Skeletal muscle cell (primary cell): ENCODE measurements around the gene HUS1.
"Not testable (repeated sequence)": the region's sequence is repeated elsewhere in the genome, so short reads cannot be mapped to it uniquely, and the experiment has no call there.

ENCODE experiments used
- DNase-seq: peaks from one replicate; pipeline ENCODE4 v3.0.0-alpha.2; 2010; ENCODE audit warnings: low read depth
- H3K4me3 ChIP-seq: 2 replicates; pipeline ENCODE4 v1.5.1; 2011; ENCODE audit warnings: low read depth, mild to moderate bottlenecking, control low read depth, low read length, moderate library complexity

Gene HUS1

DNA sequence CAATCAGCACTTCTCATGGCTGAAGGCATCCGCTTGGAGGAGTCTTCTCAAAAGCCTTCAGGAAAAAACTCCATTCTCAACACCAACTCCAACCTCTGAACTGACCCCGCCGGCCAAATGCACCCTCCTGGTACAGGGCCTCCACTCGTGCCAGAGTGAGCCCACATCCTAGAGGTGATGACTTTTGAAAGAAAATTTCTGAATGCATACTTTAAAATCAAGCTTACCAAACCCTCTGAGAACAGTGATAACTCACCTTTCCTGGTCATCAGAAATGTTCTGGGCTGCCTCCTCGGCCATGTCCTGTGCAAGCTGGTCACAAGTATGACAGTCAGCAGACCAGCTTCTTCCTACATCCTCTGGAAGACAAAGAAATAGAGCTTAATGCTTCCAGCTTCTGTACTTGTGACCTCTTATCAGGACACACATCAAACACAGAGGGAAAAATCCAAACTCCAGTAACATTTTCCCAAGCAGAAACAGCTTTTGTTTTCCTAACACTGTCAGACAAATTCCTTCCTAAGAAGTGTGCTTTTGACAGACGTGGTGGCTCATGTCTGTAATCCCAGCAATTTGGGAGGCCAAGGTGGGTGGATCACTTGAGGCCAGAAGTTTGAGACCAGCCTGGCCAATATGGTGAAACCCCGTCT, 31.1 kb downstream of the HUS1 start, which contains the start of gene PKD1L1:
Gene PKD1L1 (minus strand): TSS at position 326 of the 650 bp plus-strand sequence. CDS start 26 bp downstream, at position 300.
- H3K4me3 ChIP-seq: no peak within 1 kb of the TSS
- DNase-seq: no peak

- no peak overlapping the region for H3K4me3 ChIP-seq
- no peak for DNase-seq
Measured at GRCh38 chr7:47947355-47947749, 32.1 kb downstream of the HUS1 start.

DNA sequence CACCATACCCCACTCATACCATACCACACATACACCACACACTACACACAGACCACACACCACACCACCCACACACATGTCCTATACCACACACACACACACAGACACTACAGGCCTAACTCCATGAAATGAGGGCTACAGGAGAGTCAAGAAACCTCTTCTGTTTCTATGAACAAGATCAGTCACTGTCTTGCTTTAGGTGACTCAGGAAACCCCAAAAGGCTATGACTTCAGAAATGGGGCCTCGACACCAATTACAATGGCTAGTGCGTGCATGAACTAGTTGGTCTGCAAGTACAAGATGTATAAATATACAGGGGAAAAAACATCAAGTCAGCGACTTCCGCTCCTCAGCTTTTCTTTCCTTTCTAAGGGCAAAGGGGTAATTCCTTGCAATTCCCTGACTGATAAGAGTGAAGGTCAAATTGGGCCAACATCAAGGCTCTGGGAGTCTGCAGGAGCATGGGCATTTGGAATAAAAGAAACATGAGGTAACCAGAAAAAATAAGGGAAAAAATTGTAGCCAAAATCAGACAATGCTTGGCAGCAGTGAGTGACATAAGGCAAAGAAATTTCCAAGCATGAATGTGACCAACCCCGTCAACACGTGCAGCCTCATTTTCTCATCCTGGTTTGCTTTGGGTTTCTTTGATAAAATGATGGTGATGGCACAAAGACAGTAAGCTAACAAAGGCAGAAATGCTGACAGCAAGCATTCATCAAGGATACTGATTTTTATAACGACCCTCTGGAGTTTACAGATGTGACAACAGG, 32.6 kb downstream of the HUS1 start:
- H3K4me3 ChIP-seq: no peak overlapping the region
- no peak for DNase-seq

- DNase-seq: no peak
- H3K4me3 ChIP-seq: no peak overlapping the region
Measured at GRCh38 chr7:47945261-47946015, 34.0 kb downstream of the HUS1 start.

DNA sequence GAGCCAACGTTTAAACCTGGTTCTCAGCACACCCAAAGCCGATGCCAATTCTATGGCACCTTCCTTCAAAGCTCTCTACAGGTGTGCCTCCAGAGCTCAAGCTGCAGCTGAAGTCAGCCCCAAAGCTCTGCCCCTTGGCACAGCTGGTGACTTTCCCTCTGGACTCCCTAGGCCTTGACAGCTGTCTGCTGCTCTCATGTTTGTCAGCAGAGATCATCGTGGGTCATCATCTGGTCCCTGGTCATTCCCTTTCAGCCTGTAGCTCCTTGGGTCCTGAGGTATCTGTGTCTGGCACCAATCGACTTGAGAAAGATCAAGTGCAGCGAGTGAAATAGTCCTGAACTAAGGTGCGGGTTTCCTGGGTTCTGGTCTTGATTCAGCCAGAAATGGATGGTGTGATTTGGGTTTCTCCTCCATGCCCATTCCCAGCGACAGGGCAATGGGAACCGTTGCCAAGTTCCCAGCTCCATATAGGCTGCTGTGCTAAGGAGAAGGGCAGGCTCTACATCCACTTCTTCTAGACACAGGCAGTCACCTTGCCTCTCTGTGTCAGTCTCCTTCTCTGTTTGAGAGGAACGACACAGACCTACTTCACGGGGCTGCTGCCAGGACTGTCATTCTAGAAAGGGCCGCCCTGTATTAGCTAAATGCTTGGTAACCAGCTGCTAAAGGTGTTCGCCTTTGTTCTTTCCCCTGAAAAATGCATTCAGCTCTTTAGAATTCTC, 34.7 kb downstream of the HUS1 start:
- no peak overlapping the region for H3K4me3 ChIP-seq
- DNase-seq: no peak

GRCh38 chr7:47943676-47944474, 35.5 kb downstream of the HUS1 start:
- DNase-seq: no peak
- H3K4me3 ChIP-seq: no peak overlapping the region

GRCh38 chr7:47942651-47943050, 36.8 kb downstream of the HUS1 start:
- not testable (repeated sequence) for DNase-seq, H3K4me3 ChIP-seq

DNA sequence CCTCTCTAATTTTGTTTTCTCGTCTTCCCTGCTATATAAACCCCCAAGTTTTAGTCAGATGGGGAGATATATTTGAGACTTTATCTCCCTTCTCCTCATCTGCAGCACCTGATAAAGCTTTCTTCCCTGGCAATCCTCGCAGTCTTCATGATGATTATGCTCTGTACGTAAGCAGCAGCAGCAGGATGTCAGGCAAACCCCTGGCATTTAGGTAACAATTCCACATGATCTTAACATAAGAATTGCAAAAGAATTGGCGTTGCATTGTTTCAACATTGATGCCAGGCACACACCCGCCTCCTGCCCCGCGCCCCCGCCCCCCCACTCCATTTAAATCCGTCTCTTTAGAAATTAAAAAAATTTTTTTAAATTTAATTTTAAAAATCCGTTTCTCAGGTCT, 37.3 kb downstream of the HUS1 start:
- no peak overlapping the region for H3K4me3 ChIP-seq
- DNase-seq: no peak

DNA sequence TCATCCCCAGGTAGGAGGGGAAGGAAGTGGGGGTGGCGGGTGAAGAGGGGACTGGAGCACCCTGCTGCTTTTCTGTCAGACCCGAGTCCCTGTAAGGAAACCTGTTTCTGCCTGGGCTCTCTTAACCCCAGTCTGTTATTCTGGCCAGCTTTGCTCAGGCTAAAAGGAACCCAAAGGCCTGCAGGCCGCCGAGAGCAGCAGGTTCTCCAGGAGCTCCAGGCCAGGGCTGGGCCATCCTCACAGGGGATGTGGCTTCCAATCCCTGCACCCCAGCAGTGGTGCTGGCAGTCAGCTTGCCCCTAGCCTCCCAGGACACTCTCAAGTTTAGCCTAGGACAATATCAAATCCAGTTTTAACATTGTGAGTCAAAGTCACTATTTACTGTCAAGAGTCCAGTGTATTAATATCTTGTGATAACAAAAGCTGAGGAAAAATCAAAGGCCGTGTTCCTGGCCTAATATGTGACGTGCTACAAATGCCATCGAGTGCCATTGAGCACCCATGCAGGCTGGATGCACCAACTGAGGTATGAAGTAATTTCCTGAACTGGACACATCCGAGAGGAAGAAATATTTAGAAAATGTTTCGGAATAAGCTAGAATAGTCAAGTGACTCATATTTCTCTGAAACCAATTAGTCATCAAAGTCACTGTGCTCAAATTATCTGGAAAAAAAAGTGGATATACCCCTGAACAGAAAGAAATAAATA, 38.1 kb downstream of the HUS1 start:
- no peak overlapping the region for H3K4me3 ChIP-seq
- DNase-seq: peak; percentile 47

GRCh38 chr7:47940088-47941013, 39.1 kb downstream of the HUS1 start:
- no peak overlapping the region for H3K4me3 ChIP-seq
- DNase-seq: peak; percentile 41

DNA sequence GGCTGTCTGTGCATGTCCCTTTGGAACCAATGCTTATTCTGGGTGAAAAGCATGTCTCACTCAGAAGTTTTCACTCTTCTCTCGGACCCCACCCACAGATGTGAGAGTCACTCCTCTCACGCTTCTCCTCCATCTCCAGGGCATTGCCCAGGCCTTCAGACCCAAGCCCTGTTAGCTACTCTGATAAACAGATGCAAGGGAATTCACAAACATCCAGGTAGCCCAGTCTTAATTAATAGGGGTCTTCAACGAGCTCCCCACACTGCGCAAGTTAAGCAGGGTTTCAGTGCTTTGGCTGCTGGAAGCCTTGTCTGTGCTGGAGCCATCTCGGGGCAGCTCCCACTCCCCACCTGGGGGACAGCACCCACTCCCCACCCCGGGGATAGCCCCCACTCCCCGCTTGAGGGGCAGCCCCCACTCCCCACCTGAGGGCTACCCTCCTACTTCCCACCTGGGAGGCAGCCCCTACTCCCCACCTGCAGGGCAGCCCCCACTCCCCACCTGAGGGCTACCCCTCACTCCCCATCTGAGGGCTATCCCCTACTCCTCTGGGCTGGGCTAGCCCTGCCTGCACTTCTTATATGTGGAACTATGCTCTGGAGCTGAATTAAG, 39.9 kb downstream of the HUS1 start:
- no peak overlapping the region for H3K4me3 ChIP-seq

GRCh38 chr7:47938574-47939165, 40.7 kb downstream of the HUS1 start:
- H3K4me3 ChIP-seq: no peak overlapping the region
- DNase-seq: no peak

More for the DNA sequence above, 39.9 kb downstream of the HUS1 start:
- no peak for DNase-seq

DNA sequence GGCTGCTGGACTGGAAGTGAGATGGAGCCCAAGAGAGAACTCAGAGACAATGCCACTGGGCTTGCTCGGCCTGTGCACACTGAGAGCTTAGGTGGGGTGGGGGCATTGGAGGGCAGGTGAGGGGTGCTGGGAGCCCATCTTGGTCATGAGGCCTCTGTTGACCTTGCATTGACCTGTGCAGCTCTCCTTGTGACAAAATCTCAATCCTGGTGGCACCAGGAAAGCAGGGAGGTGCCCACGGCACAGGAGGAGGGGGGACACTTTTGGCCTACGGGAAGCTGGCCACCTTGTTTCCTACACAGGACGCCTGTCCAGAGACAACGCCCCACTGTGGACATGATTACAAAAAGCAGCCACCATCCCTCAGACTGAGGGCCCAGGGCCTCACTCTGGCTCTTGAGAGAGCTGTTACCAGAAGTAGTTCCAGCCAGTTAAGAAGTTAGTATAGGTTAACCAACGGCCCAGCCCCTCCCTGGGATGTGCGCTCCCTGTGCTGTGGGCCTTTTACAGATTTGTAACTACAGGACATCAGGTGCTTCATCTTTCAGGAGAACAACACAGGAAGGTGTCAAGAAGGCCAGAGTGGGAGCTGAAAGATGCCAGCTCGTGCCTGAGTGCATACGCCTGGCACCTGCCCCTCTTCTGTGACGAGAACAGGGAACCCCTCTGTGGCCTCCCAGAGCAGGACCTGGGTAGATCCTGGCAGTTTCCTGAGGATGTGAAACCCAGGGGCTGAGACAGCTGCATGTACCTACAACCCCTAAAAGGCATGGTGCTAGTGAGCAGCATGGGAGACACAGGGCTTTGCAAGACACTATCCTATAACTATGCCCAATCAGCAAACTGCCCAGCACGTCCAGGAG, 41.5 kb downstream of the HUS1 start:
- no peak for DNase-seq
- H3K4me3 ChIP-seq: no peak overlapping the region

- H3K4me3 ChIP-seq: no peak overlapping the region
- DNase-seq: no peak
Measured at GRCh38 chr7:47937065-47937687, 42.2 kb downstream of the HUS1 start.

DNA sequence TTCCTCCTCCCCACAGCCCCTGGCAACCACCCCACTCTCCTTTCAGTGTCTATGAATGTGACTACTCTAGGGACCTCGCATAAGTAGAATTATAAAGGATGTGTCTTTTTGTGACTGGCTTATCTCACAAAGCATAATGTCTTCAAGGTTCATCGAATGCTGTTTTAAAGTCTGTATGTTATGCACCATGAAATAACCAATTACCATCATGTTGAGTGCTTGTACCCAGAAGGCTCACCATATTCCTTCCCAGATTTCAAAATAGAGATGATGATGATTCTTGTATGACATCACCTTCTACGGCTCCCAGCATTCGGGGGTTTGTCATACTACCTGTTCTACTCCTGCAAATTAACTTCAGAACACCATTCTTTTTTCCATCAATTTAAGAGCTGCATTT, 43.1 kb downstream of the HUS1 start:
- no peak for DNase-seq
- H3K4me3 ChIP-seq: no peak overlapping the region
